Keratinocyte (primary cell): ENCODE results near the gene NAP1L5. TPM values are rescaled to one million over a fixed set of nuclear protein-coding genes. Genes with fewer than 3 reads are reported as not detected.

Experiments
- DNase-seq: peaks from one replicate; pipeline ENCODE4 v3.0.0-alpha.2; 2011; ENCODE audit warnings: low read depth, missing footprints, low spot score
- FAIRE-seq: peaks from 2 replicates; lab custom pipeline; 2011; peaks lifted over from hg19 to GRCh38; lab: Jason Lieb, UNC
- H2AFZ ChIP-seq: 2 replicates; pipeline ENCODE4 v1.6.0; 2012; ENCODE audit warnings: low read length, control low read depth, inconsistent platforms; ENCODE audit not compliant: control insufficient read depth
- H3K27ac ChIP-seq: 2 replicates; pipeline ENCODE4 v1.5.1; 2011; ENCODE audit warnings: low read length; ENCODE audit not compliant: control insufficient read depth, insufficient read depth
- H3K27me3 ChIP-seq: 3 replicates; pipeline ENCODE4 v1.6.0; 2011; ENCODE audit warnings: low read length; ENCODE audit not compliant: control insufficient read depth, insufficient read depth; ENCODE audit errors: extremely low read depth
- H3K36me3 ChIP-seq, 2 experiments: 2 replicates in 1 of 2; 3 replicates in 1 of 2; pipeline ENCODE4 v1.5.1; 2011; ENCODE audit warnings: low read length in 2 of 2, mild to moderate bottlenecking in 1 of 2; ENCODE audit not compliant: control insufficient read depth in 2 of 2, insufficient read depth in 2 of 2; ENCODE audit errors: extremely low read depth in 1 of 2
- H3K4me1 ChIP-seq: 3 replicates; pipeline ENCODE4 v1.5.1; 2011; ENCODE audit warnings: low read length; ENCODE audit not compliant: control insufficient read depth, insufficient read depth; ENCODE audit errors: extremely low read depth
- H3K4me2 ChIP-seq: 3 replicates; pipeline ENCODE4 v1.6.0; 2011; ENCODE audit warnings: low read depth, low read length; ENCODE audit not compliant: control insufficient read depth, insufficient read depth; ENCODE audit errors: extremely low read depth
- H3K4me3 ChIP-seq, 3 experiments: fragments of 200-600 bp in 1 of 3; sonication (generic) in 1 of 3; 2 replicates in 2 of 3; 3 replicates in 1 of 3; pipeline ENCODE4 v1.5.1; 2011 to 2016; ENCODE audit warnings: low read length in 3 of 3, mild to moderate bottlenecking in 3 of 3, control low read depth in 2 of 3, inconsistent platforms in 1 of 3, low read depth in 1 of 3, mixed read lengths in 1 of 3, mixed run types in 1 of 3, moderate library complexity in 1 of 3; ENCODE audit not compliant: control insufficient read depth in 2 of 3, insufficient read depth in 2 of 3; ENCODE audit errors: extremely low read depth in 1 of 3
- H3K79me2 ChIP-seq: 2 replicates; pipeline ENCODE4 v1.6.0; 2012; ENCODE audit warnings: low read length; ENCODE audit not compliant: control insufficient read depth, insufficient read depth
- H3K9ac ChIP-seq: 3 replicates; pipeline ENCODE4 v1.6.0; 2011; ENCODE audit warnings: low read length; ENCODE audit not compliant: control insufficient read depth, insufficient read depth; ENCODE audit errors: extremely low read depth
- H3K9me1 ChIP-seq: 3 replicates; pipeline ENCODE4 v1.6.0; 2011; ENCODE audit warnings: low read length; ENCODE audit not compliant: control insufficient read depth, insufficient read depth; ENCODE audit errors: extremely low read depth
- H3K9me3 ChIP-seq: 2 replicates; pipeline ENCODE4 v1.5.1; 2012; ENCODE audit warnings: low read depth, low read length; ENCODE audit not compliant: control insufficient read depth
- H4K20me1 ChIP-seq: 3 replicates; pipeline ENCODE4 v1.6.0; 2011; ENCODE audit warnings: low read length; ENCODE audit not compliant: control insufficient read depth, insufficient read depth; ENCODE audit errors: extremely low read depth
- CTCF ChIP-seq, 3 experiments: IDR thresholded peaks in 1 of 3; conservative IDR thresholded peaks in 1 of 3; optimal IDR thresholded peaks in 1 of 3; 2 replicates in 2 of 3; 3 replicates in 1 of 3; pipeline versions ENCODE3 to v1.5.1; 2011; ENCODE audit warnings: low read length in 3 of 3, mild to moderate bottlenecking in 3 of 3, moderate library complexity in 2 of 3, control low read depth in 1 of 3, inconsistent platforms in 1 of 3; ENCODE audit not compliant: insufficient read depth in 2 of 3; ENCODE audit errors: extremely low read depth in 1 of 3
- EZH2 ChIP-seq: IDR thresholded peaks from one replicate; pipeline ENCODE4 v1.6.1; 2012; ENCODE audit warnings: inconsistent platforms, mild to moderate bottlenecking, low read length, moderate library complexity
- dilution Hi-C: fragments of 300-500 bp; cut with MboI; formaldehyde crosslinking; loops from one replicate; pipeline ENCODE4 v1.7.0; 2020; ENCODE audit warnings: low sequenced_read_pairs; ENCODE audit not compliant: extremely low pct_ligation_motif_present
- polyA plus RNA-seq, 5 experiments: library from polyadenylated mRNA; depleted of rRNA in 3 of 5; stranded (reverse) in 3 of 5; stranded (forward) in 1 of 5; unstranded in 1 of 5; fragments of >200 nt; gene quantifications; 1 replicate in 1 of 5; 2 replicates in 3 of 5; 3 replicates in 1 of 5; pipeline versions ENCODE4 v1.2.1 to v1.2.3, GENCODE V29; 2011 to 2012; ENCODE audit warnings: missing spikeins in 2 of 5, low read depth in 1 of 5, low replicate concordance in 1 of 5

The NAP1L5 gene
- polyA plus RNA-seq, 1 donor (not counting 4 experiments of a cell fraction or from before 2014, with no cell fraction given), result 1.8 TPM

GRCh38 chr4:88719381-88719780, 21.8 kb upstream of the NAP1L5 start:
- dilution Hi-C loops, result no loop called here
- H3K9me3 ChIP-seq, result no peaks in the 10 kb centered on the region
- no peak for FAIRE-seq

GRCh38 chr4:88718098-88718497, 20.5 kb upstream of the NAP1L5 start:
- H3K9me3 ChIP-seq, result no peaks in the 10 kb centered on the region
- no peak overlapping the region for H3K27ac ChIP-seq
- no peak for TF ChIP-seq EZH2
- TF ChIP-seq CTCF (optimal IDR thresholded peaks at IDR 0.05 in 1 of 3, IDR thresholded peaks at IDR 0.05 in 1 of 3, conservative IDR thresholded peaks at IDR 0.05 in 1 of 3; ENCODE audit: extremely low read depth in 1 of 3, insufficient read depth in 2 of 3, low read length in 3 of 3), result no peak
- no peaks in the 10 kb centered on the region for H3K9me1 ChIP-seq
- H3K4me2 ChIP-seq, result no peak overlapping the region
- no peaks in the 10 kb centered on the region for H3K27me3 ChIP-seq
- peaks cover 2% of the 10 kb centered on the region for H3K4me1 ChIP-seq
- DNase-seq (no peak), FAIRE-seq (no peak)
- H3K36me3 ChIP-seq, result peaks cover 6 to 19% of the 10 kb centered on the region in 2 experiments
- no peaks in the 10 kb centered on the region for H3K79me2 ChIP-seq
- H3K4me3 ChIP-seq, result no peak overlapping the region
- H2AFZ ChIP-seq, result no peak overlapping the region
- no peak overlapping the region for H3K9ac ChIP-seq
- H4K20me1 ChIP-seq, result no peaks in the 10 kb centered on the region
- dilution Hi-C loops, result no loop called here

More at GRCh38 chr4:88719381-88719780, 21.8 kb upstream of the NAP1L5 start:
- Histone ChIP-seq H3K4me2 (no peak overlapping the region), H3K27ac (no peak overlapping the region), H3K9ac (no peak overlapping the region), H3K36me3 (peaks cover 12 to 24% of the 10 kb centered on the region in 2 experiments), H3K27me3 (no peaks in the 10 kb centered on the region), H4K20me1 (no peaks in the 10 kb centered on the region), H2AFZ (no peak overlapping the region), H3K4me3 (no peak overlapping the region), H3K79me2 (no peaks in the 10 kb centered on the region), H3K9me1 (no peaks in the 10 kb centered on the region), H3K4me1 (no peaks in the 10 kb centered on the region)
- no peak for DNase-seq
- TF ChIP-seq CTCF (optimal IDR thresholded peaks at IDR 0.05 in 1 of 3, IDR thresholded peaks at IDR 0.05 in 1 of 3, conservative IDR thresholded peaks at IDR 0.05 in 1 of 3; ENCODE audit: extremely low read depth in 1 of 3, insufficient read depth in 2 of 3, low read length in 3 of 3), result no peak
- no peak for TF ChIP-seq EZH2
